HepG2 (cell line): ENCODE measurements around the gene FUT6. TPM values are rescaled to one million over a fixed set of nuclear protein-coding genes. Genes with fewer than 3 reads are reported as not detected.

Experiments used
- AKNA ChIP-seq: sonication (generic); formaldehyde crosslinking; IDR thresholded peaks from 2 replicates; pipeline ENCODE4 v1.4.0; 2020; ENCODE audit warnings: missing genetic modification reagents, borderline replicate concordance
- ETV5 ChIP-seq: IDR thresholded peaks from 2 replicates; pipeline ENCODE4 v1.6.1; 2018; ENCODE audit warnings: missing biosample characterization, missing genetic modification reagents, inconsistent platforms, borderline replicate concordance
- FOXC1 ChIP-seq: sonication (generic); formaldehyde crosslinking; IDR thresholded peaks from 2 replicates; pipeline ENCODE4 v1.8.0; 2022; ENCODE audit warnings: mild to moderate bottlenecking, missing genetic modification reagents, borderline replicate concordance
- IRF2 ChIP-seq: IDR thresholded peaks from 2 replicates; pipeline ENCODE4 v1.6.1; 2018; ENCODE audit warnings: missing genetic modification reagents, missing compliant biosample characterization
- XBP1 ChIP-seq: sonication (generic); formaldehyde crosslinking; IDR thresholded peaks from 2 replicates; pipeline ENCODE4 v1.5.0; 2020; ENCODE audit warnings: missing genetic modification reagents
- ZBTB21 ChIP-seq: sonication (generic); formaldehyde crosslinking; IDR thresholded peaks from 2 replicates; pipeline ENCODE4 v1.4.0; 2020; ENCODE audit warnings: missing genetic modification reagents
- ZNF235 ChIP-seq: sonication (generic); formaldehyde crosslinking; IDR thresholded peaks from 2 replicates; pipeline ENCODE4 v1.8.1; 2023; ENCODE audit warnings: mild to moderate bottlenecking, missing genetic modification reagents, borderline replicate concordance
- ZNF512 ChIP-seq: sonication (generic); formaldehyde crosslinking; IDR thresholded peaks from 2 replicates; pipeline ENCODE4 v1.4.0; 2020; ENCODE audit warnings: mild to moderate bottlenecking, missing genetic modification reagents
- ZNF883 ChIP-seq: sonication (generic); formaldehyde crosslinking; IDR thresholded peaks from 2 replicates; pipeline ENCODE4 v1.5.1; 2020; ENCODE audit warnings: mild to moderate bottlenecking, missing genetic modification reagents; ENCODE audit errors: not compliant biosample characterization
- polyA plus RNA-seq, 8 experiments: library from polyadenylated mRNA; depleted of rRNA in 3 of 8; stranded (reverse) in 7 of 8; unstranded in 1 of 8; fragments of >200 nt; fragmentation: Illumina TruSeq in 4 of 8; extraction: Trizol in 4 of 8; gene quantifications; 2 replicates each; pipeline versions ENCODE4 v1.2.1 to v1.2.3, GENCODE V29; 2011 to 2016; ENCODE audit warnings: low read depth in 4 of 8, missing spikeins in 1 of 8, mixed read lengths in 1 of 8; ENCODE audit not compliant: insufficient read depth in 1 of 8
- total RNA-seq, 5 experiments: library from RNA; depleted of rRNA; stranded (reverse); fragments of >200 nt; fragmentation: Illumina TruSeq; extraction: Trizol; gene quantifications; 2 replicates each; pipeline ENCODE4 v1.2.3, GENCODE V29; 2016; ENCODE audit warnings: low read depth in 1 of 5
- TF ChIP-seq, protein P1 (sequence below): sonication (generic); formaldehyde crosslinking; IDR thresholded peaks from 2 replicates; pipeline ENCODE4 v1.5.1; 2020; ENCODE audit warnings: mild to moderate bottlenecking, missing genetic modification reagents, moderate library complexity
- TF ChIP-seq, protein P2 (sequence below): sonication (generic); formaldehyde crosslinking; IDR thresholded peaks from 2 replicates; pipeline ENCODE4 v1.8.0; 2022; ENCODE audit warnings: low read depth, missing genetic modification reagents
- TF ChIP-seq, protein P3 (sequence below): fragments of 450-650 bp; IDR thresholded peaks from 2 replicates; pipeline ENCODE4 v1.6.1; 2016
- TF ChIP-seq, protein P4 (sequence below): sonication (generic); formaldehyde crosslinking; IDR thresholded peaks from 2 replicates; pipeline ENCODE4 v1.5.0; 2020; ENCODE audit warnings: mild to moderate bottlenecking, missing genetic modification reagents

Gene FUT6
- total and polyA plus RNA-seq, 2 of the 13 experiments (the other 11 are each of a cell fraction or from before 2014, with no cell fraction given) = 8.2 to 27.7 TPM

- TF ChIP-seq, protein P1, sequence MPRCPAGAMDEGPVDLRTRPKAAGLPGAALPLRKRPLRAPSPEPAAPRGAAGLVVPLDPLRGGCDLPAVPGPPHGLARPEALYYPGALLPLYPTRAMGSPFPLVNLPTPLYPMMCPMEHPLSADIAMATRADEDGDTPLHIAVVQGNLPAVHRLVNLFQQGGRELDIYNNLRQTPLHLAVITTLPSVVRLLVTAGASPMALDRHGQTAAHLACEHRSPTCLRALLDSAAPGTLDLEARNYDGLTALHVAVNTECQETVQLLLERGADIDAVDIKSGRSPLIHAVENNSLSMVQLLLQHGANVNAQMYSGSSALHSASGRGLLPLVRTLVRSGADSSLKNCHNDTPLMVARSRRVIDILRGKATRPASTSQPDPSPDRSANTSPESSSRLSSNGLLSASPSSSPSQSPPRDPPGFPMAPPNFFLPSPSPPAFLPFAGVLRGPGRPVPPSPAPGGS = peak; percentile 95
- no peak for TF ChIP-seq AKNA (CRISPR knock-in tag)
- TF ChIP-seq, protein P2, sequence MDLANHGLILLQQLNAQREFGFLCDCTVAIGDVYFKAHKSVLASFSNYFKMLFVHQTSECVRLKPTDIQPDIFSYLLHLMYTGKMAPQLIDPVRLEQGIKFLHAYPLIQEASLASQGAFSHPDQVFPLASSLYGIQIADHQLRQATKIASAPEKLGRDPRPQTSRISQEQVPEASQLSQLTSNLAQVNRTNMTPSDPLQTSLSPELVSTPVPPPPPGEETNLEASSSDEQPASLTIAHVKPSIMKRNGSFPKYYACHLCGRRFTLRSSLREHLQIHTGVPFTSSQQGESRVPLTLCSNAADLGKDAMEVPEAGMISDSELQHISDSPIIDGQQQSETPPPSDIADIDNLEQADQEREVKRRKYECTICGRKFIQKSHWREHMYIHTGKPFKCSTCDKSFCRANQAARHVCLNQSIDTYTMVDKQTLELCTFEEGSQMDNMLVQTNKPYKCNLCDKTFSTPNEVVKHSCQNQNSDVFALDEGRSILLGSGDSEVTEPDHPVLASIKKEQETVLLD (CRISPR knock-in tag) = peak; percentile 91
- 0 out of 2 replicates have a peak, but pooled peaks have one; percentile 23 for TF ChIP-seq ETV5 (CRISPR knock-in tag)
- no peak for TF ChIP-seq ZNF512
- peak; percentile 92 for TF ChIP-seq ZNF883 (CRISPR knock-in tag)
- TF ChIP-seq ZBTB21 (CRISPR knock-in tag) = no peak
- TF ChIP-seq, protein P3, sequence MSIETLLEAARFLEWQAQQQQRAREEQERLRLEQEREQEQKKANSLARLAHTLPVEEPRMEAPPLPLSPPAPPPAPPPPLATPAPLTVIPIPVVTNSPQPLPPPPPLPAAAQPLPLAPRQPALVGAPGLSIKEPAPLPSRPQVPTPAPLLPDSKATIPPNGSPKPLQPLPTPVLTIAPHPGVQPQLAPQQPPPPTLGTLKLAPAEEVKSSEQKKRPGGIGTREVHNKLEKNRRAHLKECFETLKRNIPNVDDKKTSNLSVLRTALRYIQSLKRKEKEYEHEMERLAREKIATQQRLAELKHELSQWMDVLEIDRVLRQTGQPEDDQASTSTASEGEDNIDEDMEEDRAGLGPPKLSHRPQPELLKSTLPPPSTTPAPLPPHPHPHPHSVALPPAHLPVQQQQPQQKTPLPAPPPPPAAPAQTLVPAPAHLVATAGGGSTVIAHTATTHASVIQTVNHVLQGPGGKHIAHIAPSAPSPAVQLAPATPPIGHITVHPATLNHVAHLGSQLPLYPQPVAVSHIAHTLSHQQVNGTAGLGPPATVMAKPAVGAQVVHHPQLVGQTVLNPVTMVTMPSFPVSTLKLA = peak; percentile 18; the same call in 1 of the 2 replicates
- peak; percentile 69; the same call in 1 of the 2 replicates for TF ChIP-seq FOXC1 (CRISPR knock-in tag)
- TF ChIP-seq, protein P4, sequence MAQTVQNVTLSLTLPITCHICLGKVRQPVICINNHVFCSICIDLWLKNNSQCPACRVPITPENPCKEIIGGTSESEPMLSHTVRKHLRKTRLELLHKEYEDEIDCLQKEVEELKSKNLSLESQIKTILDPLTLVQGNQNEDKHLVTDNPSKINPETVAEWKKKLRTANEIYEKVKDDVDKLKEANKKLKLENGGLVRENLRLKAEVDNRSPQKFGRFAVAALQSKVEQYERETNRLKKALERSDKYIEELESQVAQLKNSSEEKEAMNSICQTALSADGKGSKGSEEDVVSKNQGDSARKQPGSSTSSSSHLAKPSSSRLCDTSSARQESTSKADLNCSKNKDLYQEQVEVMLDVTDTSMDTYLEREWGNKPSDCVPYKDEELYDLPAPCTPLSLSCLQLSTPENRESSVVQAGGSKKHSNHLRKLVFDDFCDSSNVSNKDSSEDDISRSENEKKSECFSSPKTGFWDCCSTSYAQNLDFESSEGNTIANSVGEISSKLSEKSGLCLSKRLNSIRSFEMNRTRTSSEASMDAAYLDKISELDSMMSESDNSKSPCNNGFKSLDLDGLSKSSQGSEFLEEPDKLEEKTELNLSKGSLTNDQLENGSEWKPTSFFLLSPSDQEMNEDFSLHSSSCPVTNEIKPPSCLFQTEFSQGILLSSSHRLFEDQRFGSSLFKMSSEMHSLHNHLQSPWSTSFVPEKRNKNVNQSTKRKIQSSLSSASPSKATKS (CRISPR knock-in tag) = no peak
- no peak for TF ChIP-seq XBP1
- peak; percentile 60 for TF ChIP-seq IRF2
- peak; percentile 87; the same call in 1 of the 2 replicates for TF ChIP-seq ZNF235 (CRISPR knock-in tag)
Measured at GRCh38 chr19:5827891-5828660, 11.4 kb downstream of the FUT6 start (continued).
